Central memory CD4-positive, alpha-beta T cell (primary cell): Measurements from ENCODE around the gene PPARD.
"Not testable (repeated sequence)": the region's sequence is repeated elsewhere in the genome, so short reads cannot be mapped to it uniquely, and the experiment has no call there.

ENCODE experiments used
- DNase-seq: peaks from one replicate; pipeline ENCODE4 v3.0.0; 2022

PPARD gene

GRCh38 chr6:35312807-35313206 is 29.6 kb upstream of the PPARD start:
- DNase-seq, result no peak

GRCh38 chr6:35317483-35318195 is 24.7 kb upstream of the PPARD start:
- no peak for DNase-seq

- no peak for DNase-seq
Observed at GRCh38 chr6:35318196-35319171, 23.9 kb upstream of the PPARD start.

- no peak for DNase-seq
Observed at GRCh38 chr6:35319346-35320030, 22.9 kb upstream of the PPARD start.

GRCh38 chr6:35320031-35320410 is 22.3 kb upstream of the PPARD start:
- no peak for DNase-seq

GRCh38 chr6:35321091-35321490 is 21.3 kb upstream of the PPARD start:
- DNase-seq, result no peak

GRCh38 chr6:35327349-35328027 is 14.9 kb upstream of the PPARD start:
- DNase-seq, result peak; percentile 71

- no peak for DNase-seq
Observed at GRCh38 chr6:35328108-35328723, 14.1 kb upstream of the PPARD start.

- DNase-seq, result not testable (repeated sequence)
Observed at GRCh38 chr6:35328965-35329364, 13.4 kb upstream of the PPARD start.

GRCh38 chr6:35330541-35331119 is 11.7 kb upstream of the PPARD start:
- no peak for DNase-seq

- peak; percentile 75 for DNase-seq
Observed at GRCh38 chr6:35332074-35332887, 10.1 kb upstream of the PPARD start.

GRCh38 chr6:35341557-35341956 is 801 bp upstream of the PPARD start:
- DNase-seq, result no peak

- DNase-seq, result no peak
Observed at GRCh38 chr6:35343092-35343834, 905 bp downstream of the PPARD start.

- no peak for DNase-seq
Observed at GRCh38 chr6:35343835-35344550, 1.6 kb downstream of the PPARD start.

- DNase-seq, result no peak
Observed at GRCh38 chr6:35351422-35351821, 9.1 kb downstream of the PPARD start.

GRCh38 chr6:35352735-35353134 is 10.4 kb downstream of the PPARD start:
- DNase-seq, result no peak

GRCh38 chr6:35354361-35355135 is 12.2 kb downstream of the PPARD start:
- DNase-seq, result no peak

GRCh38 chr6:35356391-35356790 is 14.0 kb downstream of the PPARD start:
- no peak for DNase-seq

- no peak for DNase-seq
Observed at GRCh38 chr6:35357677-35358076, 15.3 kb downstream of the PPARD start.
